COR-L47 (cell line): ENCODE results near the gene PRCC.

ENCODE experiments used
- DNase-seq: peaks from one replicate; lab custom pipeline; 2025; lab: John Stamatoyannopoulos, UW

PRCC gene

GRCh38 chr1:156842618-156843300, 75.4 kb downstream of the PRCC start:
- DNase-seq = no peak

GRCh38 chr1:156844102-156844501, 76.8 kb downstream of the PRCC start:
- DNase-seq = no peak

- no peak for DNase-seq
These were observed 77.3 kb downstream of the PRCC start for GRCh38 chr1:156844638-156845037.

- DNase-seq = no peak
These were observed 78.0 kb downstream of the PRCC start for GRCh38 chr1:156845055-156845952.

- DNase-seq = no peak
These were observed 78.7 kb downstream of the PRCC start for GRCh38 chr1:156845953-156846545.

- DNase-seq = no peak
These were observed 79.3 kb downstream of the PRCC start for GRCh38 chr1:156846643-156847042.

GRCh38 chr1:156847591-156848460, 80.5 kb downstream of the PRCC start:
- DNase-seq = no peak

- DNase-seq = no peak
These were observed 81.3 kb downstream of the PRCC start for GRCh38 chr1:156848461-156849150.

GRCh38 chr1:156849151-156849496, 81.8 kb downstream of the PRCC start:
- no peak for DNase-seq
